Thoracic aorta endothelial cell (primary cell): ENCODE measurements around the gene USP17L20. TPM values are rescaled to one million over a fixed set of nuclear protein-coding genes. Genes with fewer than 3 reads are reported as not detected.

Source experiments
- total RNA-seq: library from RNA; depleted of rRNA; stranded (reverse); fragments of >200 nt; gene quantifications from 2 replicates; pipeline ENCODE4 v1.2.3, GENCODE V29; 2012

Gene USP17L20, protein sequence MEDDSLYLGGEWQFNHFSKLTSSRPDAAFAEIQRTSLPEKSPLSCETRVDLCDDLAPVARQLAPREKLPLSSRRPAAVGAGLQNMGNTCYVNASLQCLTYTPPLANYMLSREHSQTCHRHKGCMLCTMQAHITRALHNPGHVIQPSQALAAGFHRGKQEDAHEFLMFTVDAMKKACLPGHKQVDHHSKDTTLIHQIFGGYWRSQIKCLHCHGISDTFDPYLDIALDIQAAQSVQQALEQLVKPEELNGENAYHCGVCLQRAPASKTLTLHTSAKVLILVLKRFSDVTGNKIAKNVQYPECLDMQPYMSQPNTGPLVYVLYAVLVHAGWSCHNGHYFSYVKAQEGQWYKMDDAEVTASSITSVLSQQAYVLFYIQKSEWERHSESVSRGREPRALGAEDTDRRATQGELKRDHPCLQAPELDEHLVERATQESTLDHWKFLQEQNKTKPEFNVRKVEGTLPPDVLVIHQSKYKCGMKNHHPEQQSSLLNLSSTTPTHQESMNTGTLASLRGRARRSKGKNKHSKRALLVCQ
- not detected in 2 replicates for total RNA-seq

GRCh38 chr4:9257824-9258223, at the start of gene USP17L20:
TSS of gene USP17L20 (plus strand) at chr4:9258124. CDS start at chr4:9258124, 0 bp downstream.

GRCh38 chr4:9210357-9210756, 47.6 kb upstream of the USP17L20 start, which contains the start of gene USP17L10:
TSS of gene USP17L10 (plus strand) at chr4:9210657. CDS start at chr4:9210657, 0 bp downstream.

DNA sequence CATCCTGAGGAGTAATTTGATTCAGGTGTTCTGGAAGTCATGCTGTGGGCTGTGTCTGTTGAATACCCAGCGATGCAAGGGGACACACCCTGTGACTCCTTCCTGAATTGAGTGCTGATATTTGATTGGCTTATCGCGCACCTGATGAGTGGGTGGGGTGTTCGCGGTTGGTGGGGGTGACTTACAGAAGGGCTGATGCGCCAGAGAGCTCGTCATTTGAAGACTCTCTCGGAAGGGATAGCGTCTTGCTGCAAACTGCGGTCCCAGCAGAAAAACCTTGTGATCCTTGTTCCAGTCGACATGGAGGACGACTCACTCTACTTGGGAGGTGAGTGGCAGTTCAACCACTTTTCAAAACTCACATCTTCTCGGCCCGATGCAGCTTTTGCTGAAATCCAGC, 42.8 kb upstream of the USP17L20 start, which contains the start of gene USP17L11:
Gene USP17L11, plus strand, starts transcription at position 301 of the 400 bp plus-strand sequence. Its CDS starts 0 bp downstream, at position 301.

GRCh38 chr4:9219852-9220251, 38.1 kb upstream of the USP17L20 start, which contains the start of gene USP17L12:
TSS of gene USP17L12 (plus strand) at chr4:9220152. CDS start at chr4:9220152, 0 bp downstream.

GRCh38 chr4:9224596-9224995, 33.3 kb upstream of the USP17L20 start, which contains the start of gene USP17L13:
TSS of gene USP17L13 (plus strand) at chr4:9224896. CDS start at chr4:9224896, 0 bp downstream.

DNA sequence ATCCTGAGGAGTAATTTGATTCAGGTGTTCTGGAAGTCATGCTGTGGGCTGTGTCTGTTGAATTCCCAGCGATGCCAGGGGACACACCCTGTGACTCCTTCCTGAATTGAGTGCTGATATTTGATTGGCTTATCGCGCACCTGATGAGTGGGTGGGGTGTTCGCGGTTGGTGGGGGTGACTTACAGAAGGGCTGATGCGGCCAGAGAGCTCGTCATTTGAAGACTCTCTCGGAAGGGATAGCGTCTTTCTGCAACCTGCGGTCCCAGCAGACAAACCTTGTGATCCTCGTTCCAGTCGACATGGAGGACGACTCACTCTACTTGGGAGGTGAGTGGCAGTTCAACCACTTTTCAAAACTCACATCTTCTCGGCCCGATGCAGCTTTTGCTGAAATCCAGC, 23.8 kb upstream of the USP17L20 start, which contains the start of gene USP17L15:
Gene USP17L15, plus strand, starts transcription at position 301 of the 400 bp plus-strand sequence. Its CDS starts 0 bp downstream, at position 301.

DNA sequence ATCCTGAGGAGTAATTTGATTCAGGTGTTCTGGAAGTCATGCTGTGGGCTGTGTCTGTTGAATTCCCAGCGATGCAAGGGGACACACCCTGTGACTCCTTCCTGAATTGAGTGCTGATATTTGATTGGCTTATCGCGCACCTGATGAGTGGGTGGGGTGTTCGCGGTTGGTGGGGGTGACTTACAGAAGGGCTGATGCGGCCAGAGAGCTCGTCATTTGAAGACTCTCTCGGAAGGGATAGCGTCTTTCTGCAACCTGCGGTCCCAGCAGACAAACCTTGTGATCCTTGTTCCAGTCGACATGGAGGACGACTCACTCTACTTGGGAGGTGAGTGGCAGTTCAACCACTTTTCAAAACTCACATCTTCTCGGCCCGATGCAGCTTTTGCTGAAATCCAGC, 14.3 kb upstream of the USP17L20 start, which contains the start of gene USP17L17:
Gene USP17L17, plus strand, starts transcription at position 301 of the 400 bp plus-strand sequence. Its CDS starts 0 bp downstream, at position 301.

GRCh38 chr4:9247953-9248680, 9.8 kb upstream of the USP17L20 start, which contains the start of gene USP17L18:
TSS of gene USP17L18 (plus strand) at chr4:9248630. CDS start at chr4:9248630, 0 bp downstream.

GRCh38 chr4:9253078-9253477, 4.8 kb upstream of the USP17L20 start, which contains the start of gene USP17L19:
TSS of gene USP17L19 (plus strand) at chr4:9253378. CDS start at chr4:9253378, 0 bp downstream.

DNA sequence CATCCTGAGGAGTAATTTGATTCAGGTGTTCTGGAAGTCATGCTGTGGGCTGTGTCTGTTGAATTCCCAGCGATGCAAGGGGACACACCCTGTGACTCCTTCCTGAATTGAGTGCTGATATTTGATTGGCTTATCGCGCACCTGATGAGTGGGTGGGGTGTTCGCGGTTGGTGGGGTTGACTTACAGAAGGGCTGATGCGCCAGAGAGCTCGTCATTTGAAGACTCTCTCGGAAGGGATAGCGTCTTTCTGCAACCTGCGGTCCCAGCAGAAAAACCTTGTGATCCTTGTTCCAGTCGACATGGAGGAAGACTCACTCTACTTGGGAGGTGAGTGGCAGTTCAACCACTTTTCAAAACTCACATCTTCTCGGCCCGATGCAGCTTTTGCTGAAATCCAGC, 4.6 kb downstream of the USP17L20 start, which contains the start of gene USP17L21:
Gene USP17L21, plus strand, starts transcription at position 301 of the 400 bp plus-strand sequence. Its CDS starts 0 bp downstream, at position 301.

GRCh38 chr4:9267319-9267718, 9.4 kb downstream of the USP17L20 start, which contains the start of gene USP17L22:
TSS of gene USP17L22 (plus strand) at chr4:9267619. CDS start at chr4:9267619, 0 bp downstream.

Other genes starting within 250 kb of the USP17L20 start
- gene FAM90A26, start 87.7 kb upstream of the USP17L20 start, total RNA-seq, result not detected in 2 replicates
- gene USP17L10, start 47.5 kb upstream of the USP17L20 start, total RNA-seq, result not detected in 2 replicates
- gene USP17L11, start 42.7 kb upstream of the USP17L20 start, total RNA-seq, result not detected in 2 replicates
- not detected in 2 replicates for gene USP17L12, start 38.0 kb upstream of the USP17L20 start, total RNA-seq
- not detected in 2 replicates for gene USP17L13, start 33.2 kb upstream of the USP17L20 start, total RNA-seq
- not detected in 2 replicates for gene USP17L15, start 23.7 kb upstream of the USP17L20 start, total RNA-seq
- not detected in 2 replicates for gene USP17L17, start 14.2 kb upstream of the USP17L20 start, total RNA-seq
- gene USP17L18, start 9.5 kb upstream of the USP17L20 start, total RNA-seq, result not detected in 2 replicates
- gene USP17L19, start 4.7 kb upstream of the USP17L20 start, total RNA-seq, result not detected in 2 replicates
- gene USP17L21, start 4.7 kb downstream of the USP17L20 start, total RNA-seq, result not detected in 2 replicates
- not detected in 2 replicates for gene USP17L22, start 9.5 kb downstream of the USP17L20 start, total RNA-seq
- gene USP17L24, start 67.0 kb downstream of the USP17L20 start, total RNA-seq, result not detected in 2 replicates
- gene USP17L25, start 71.8 kb downstream of the USP17L20 start, total RNA-seq, result not detected in 2 replicates
- gene USP17L26, start 76.5 kb downstream of the USP17L20 start, total RNA-seq, result not detected in 2 replicates
- gene USP17L5, start 81.3 kb downstream of the USP17L20 start, total RNA-seq, result not detected in 2 replicates
- gene USP17L27, start 86.0 kb downstream of the USP17L20 start, total RNA-seq, result not detected in 2 replicates
- not detected in 2 replicates for gene USP17L28, start 90.8 kb downstream of the USP17L20 start, total RNA-seq
- gene USP17L29, start 95.5 kb downstream of the USP17L20 start, total RNA-seq, result not detected in 2 replicates
- gene USP17L30, start 105.0 kb downstream of the USP17L20 start, total RNA-seq, result not detected in 2 replicates
- gene DEFB131A, start 186.3 kb downstream of the USP17L20 start, total RNA-seq, result not detected in 2 replicates